HepG2 (cell line): ENCODE measurements around the gene DNM1. TPM values are rescaled to one million over a fixed set of nuclear protein-coding genes. Genes with fewer than 3 reads are reported as not detected.

ENCODE experiments used
- BRF2 ChIP-seq: sonication (generic); formaldehyde crosslinking; IDR thresholded peaks from 2 replicates; pipeline ENCODE4 v1.8.1; 2022; ENCODE audit warnings: mild to moderate bottlenecking, missing genetic modification reagents
- CREBL2 ChIP-seq: sonication (generic); formaldehyde crosslinking; IDR thresholded peaks from 2 replicates; pipeline ENCODE4 v1.8.1; 2023; ENCODE audit warnings: missing genetic modification reagents, mild to moderate bottlenecking, borderline replicate concordance
- FOXJ3 ChIP-seq: sonication (generic); formaldehyde crosslinking; IDR thresholded peaks from 2 replicates; pipeline ENCODE4 v1.4.0; 2020; ENCODE audit warnings: missing genetic modification reagents, mild to moderate bottlenecking, borderline replicate concordance
- GABPB1 ChIP-seq: IDR thresholded peaks from 2 replicates; pipeline ENCODE4 v1.6.1; 2016; ENCODE audit warnings: mild to moderate bottlenecking, missing genetic modification reagents, moderate library complexity, missing compliant biosample characterization
- GMEB1 ChIP-seq: sonication (generic); formaldehyde crosslinking; IDR thresholded peaks from 2 replicates; pipeline ENCODE4 v1.5.1; 2020; ENCODE audit warnings: missing genetic modification reagents, mild to moderate bottlenecking, borderline replicate concordance
- IKZF5 ChIP-seq: IDR thresholded peaks from 2 replicates; pipeline ENCODE4 v1.6.1; 2018; ENCODE audit warnings: missing genetic modification reagents, mild to moderate bottlenecking, missing compliant biosample characterization
- MBNL3 ChIP-seq: fragments of 250-450 bp; sonication (Bioruptor Pico); conservative IDR thresholded peaks from 2 replicates; pipeline ENCODE4 v1.8.0; 2022; ENCODE audit warnings: mild to moderate bottlenecking, inconsistent platforms
- SCMH1 ChIP-seq: sonication (generic); formaldehyde crosslinking; IDR thresholded peaks from 2 replicates; pipeline ENCODE4 v1.9.0; 2021; ENCODE audit warnings: missing genetic modification reagents, mild to moderate bottlenecking, borderline replicate concordance
- SMARCC2 ChIP-seq: fragments of 450-650 bp; IDR thresholded peaks from 2 replicates; pipeline ENCODE4 v1.6.1; 2017; ENCODE audit warnings: antibody characterized with exemption, mild to moderate bottlenecking
- SP4 ChIP-seq: sonication (generic); formaldehyde crosslinking; IDR thresholded peaks from 2 replicates; pipeline ENCODE4 v1.8.1; 2023; ENCODE audit warnings: mild to moderate bottlenecking, missing genetic modification reagents
- SP5 ChIP-seq: IDR thresholded peaks from 2 replicates; pipeline ENCODE4 v1.6.1; 2016; ENCODE audit warnings: low read depth, borderline replicate concordance
- SRSF1 ChIP-seq: fragments of 200-400 bp; formaldehyde crosslinking; optimal IDR thresholded peaks from 2 replicates; pipeline ENCODE3; 2017; ENCODE audit warnings: mild to moderate bottlenecking, low read depth, low read length, moderate library complexity
- TEAD2 ChIP-seq: sonication (generic); formaldehyde crosslinking; IDR thresholded peaks from 2 replicates; pipeline ENCODE4 v1.9.0; 2021; ENCODE audit warnings: missing genetic modification reagents
- TOPORS ChIP-seq: sonication (generic); formaldehyde crosslinking; IDR thresholded peaks from 2 replicates; pipeline ENCODE4 v1.8.0; 2023; ENCODE audit warnings: mild to moderate bottlenecking, missing genetic modification reagents
- TP53 ChIP-seq: sonication (generic); formaldehyde crosslinking; conservative IDR thresholded peaks from 2 replicates; pipeline ENCODE4 v1.4.0; 2020; ENCODE audit warnings: missing genetic modification reagents
- U2AF1 ChIP-seq: fragments of 200-400 bp; formaldehyde crosslinking; optimal IDR thresholded peaks from 2 replicates; pipeline ENCODE3; 2017; ENCODE audit warnings: mild to moderate bottlenecking, low read depth, low read length
- ZBTB42 ChIP-seq: sonication (generic); formaldehyde crosslinking; IDR thresholded peaks from 2 replicates; pipeline ENCODE4 v1.5.0; 2020; ENCODE audit warnings: mild to moderate bottlenecking, missing genetic modification reagents
- ZMAT3 ChIP-seq: sonication (generic); formaldehyde crosslinking; conservative IDR thresholded peaks from 2 replicates; pipeline ENCODE4 v1.7.0; 2021; ENCODE audit warnings: missing genetic modification reagents
- ZNF460 ChIP-seq: sonication (generic); formaldehyde crosslinking; IDR thresholded peaks from 2 replicates; pipeline ENCODE4 v1.5.1; 2020; ENCODE audit warnings: missing genetic modification reagents, mild to moderate bottlenecking, borderline replicate concordance
- ZNF557 ChIP-seq: sonication (generic); formaldehyde crosslinking; IDR thresholded peaks from 2 replicates; pipeline ENCODE4 v1.4.0; 2020; ENCODE audit warnings: missing genetic modification reagents
- ZNF558 ChIP-seq: sonication (generic); formaldehyde crosslinking; IDR thresholded peaks from 2 replicates; pipeline ENCODE4 v1.9.0; 2022; ENCODE audit warnings: mild to moderate bottlenecking, missing genetic modification reagents, borderline replicate concordance
- ZNF639 ChIP-seq: conservative IDR thresholded peaks from 2 replicates; pipeline ENCODE4 v1.6.1; 2018; ENCODE audit warnings: missing genetic modification reagents
- ZNF83 ChIP-seq: sonication (generic); formaldehyde crosslinking; IDR thresholded peaks from 2 replicates; pipeline ENCODE4 v1.4.0; 2020; ENCODE audit warnings: missing genetic modification reagents, mild to moderate bottlenecking, borderline replicate concordance
- ZNF883 ChIP-seq: sonication (generic); formaldehyde crosslinking; IDR thresholded peaks from 2 replicates; pipeline ENCODE4 v1.5.1; 2020; ENCODE audit warnings: mild to moderate bottlenecking, missing genetic modification reagents; ENCODE audit errors: not compliant biosample characterization
- ZSCAN31 ChIP-seq: sonication (generic); formaldehyde crosslinking; IDR thresholded peaks from 2 replicates; pipeline ENCODE4 v1.5.0; 2020; ENCODE audit warnings: low read depth, mild to moderate bottlenecking, missing genetic modification reagents
- polyA plus RNA-seq, 8 experiments: library from polyadenylated mRNA; depleted of rRNA in 3 of 8; stranded (reverse) in 7 of 8; unstranded in 1 of 8; fragments of >200 nt; fragmentation: Illumina TruSeq in 4 of 8; extraction: Trizol in 4 of 8; gene quantifications; 2 replicates each; pipeline versions ENCODE4 v1.2.1 to v1.2.3, GENCODE V29; 2011 to 2016; ENCODE audit warnings: low read depth in 4 of 8, missing spikeins in 1 of 8, mixed read lengths in 1 of 8; ENCODE audit not compliant: insufficient read depth in 1 of 8
- total RNA-seq, 5 experiments: library from RNA; depleted of rRNA; stranded (reverse); fragments of >200 nt; fragmentation: Illumina TruSeq; extraction: Trizol; gene quantifications; 2 replicates each; pipeline ENCODE4 v1.2.3, GENCODE V29; 2016; ENCODE audit warnings: low read depth in 1 of 5

The DNM1 gene
- total and polyA plus RNA-seq, 2 of the 13 experiments (the other 11 are each of a cell fraction or from before 2014, with no cell fraction given): 0.13 to 0.58 TPM

GRCh38 chr9:128191406-128192046 lies 11.7 kb upstream of the DNM1 start, which contains the start of gene CIZ1 (continued):
- TF ChIP-seq ZNF639 (CRISPR knock-in tag) (no peak), GABPB1 (CRISPR knock-in tag) (peak; percentile 88), ZNF460 (CRISPR knock-in tag) (no peak), MBNL3 (CRISPR knock-in tag) (no peak), SMARCC2 (no peak), IKZF5 (CRISPR knock-in tag) (peak; percentile 58; the same call in 1 of the 2 replicates), SCMH1 (CRISPR knock-in tag) (no peak), SP4 (peak; percentile 77), ZNF557 (0 out of 2 replicates have a peak, but pooled peaks have one; percentile 31), ZMAT3 (CRISPR knock-in tag) (no peak), SP5 (CRISPR knock-in tag) (peak; percentile 47; the same call in 1 of the 2 replicates), GMEB1 (CRISPR knock-in tag) (peak; percentile 44; the same call in 1 of the 2 replicates), ZBTB42 (CRISPR knock-in tag) (no peak), CREBL2 (CRISPR knock-in tag) (no peak), ZSCAN31 (CRISPR knock-in tag) (peak; percentile 57), TOPORS (no peak; the same call in 1 of the 2 replicates), TEAD2 (CRISPR knock-in tag) (0 out of 2 replicates have a peak, but pooled peaks have one; percentile 26), FOXJ3 (CRISPR knock-in tag) (0 out of 2 replicates have a peak, but pooled peaks have one; percentile 15), TP53 (CRISPR knock-in tag) (no peak), BRF2 (CRISPR knock-in tag) (peak; percentile 82; the same call in 1 of the 2 replicates), ZNF883 (CRISPR knock-in tag) (peak; percentile 29), ZNF83 (no peak), ZNF558 (CRISPR knock-in tag) (peak; percentile 91; the same call in 1 of the 2 replicates), U2AF1 (peak; percentile 65), SRSF1 (peak; percentile 18)
